Middle frontal gyrus (tissue), 1 donor: Measurements from ENCODE around the gene CDK5R1.

Experiments
- DNase-seq: peaks from one replicate; pipeline ENCODE4 v3.0.0-alpha.2; 2015; ENCODE audit warnings: low spot score; ENCODE audit errors: extremely low spot score

CDK5R1 gene

GRCh38 chr17:32492264-32492589 lies 5.4 kb downstream of the CDK5R1 start:
- no peak for DNase-seq

- DNase-seq, result no peak
Measured at GRCh38 chr17:32492648-32493289, 6.0 kb downstream of the CDK5R1 start.

- DNase-seq, result no peak
Measured at GRCh38 chr17:32493571-32493970, 6.8 kb downstream of the CDK5R1 start.

- no peak for DNase-seq
Measured at GRCh38 chr17:32493976-32494513, 7.3 kb downstream of the CDK5R1 start.

- DNase-seq, result no peak
Measured at GRCh38 chr17:32494621-32495358, 8.0 kb downstream of the CDK5R1 start.

GRCh38 chr17:32495359-32496231 lies 8.8 kb downstream of the CDK5R1 start:
- no peak for DNase-seq

- DNase-seq, result no peak
Measured at GRCh38 chr17:32496395-32497073, 9.7 kb downstream of the CDK5R1 start.

- no peak for DNase-seq
Measured at GRCh38 chr17:32497431-32498205, 10.8 kb downstream of the CDK5R1 start.

- no peak for DNase-seq
Measured at GRCh38 chr17:32498391-32498790, 11.6 kb downstream of the CDK5R1 start.

GRCh38 chr17:32502013-32502412 lies 15.2 kb downstream of the CDK5R1 start:
- no peak for DNase-seq

GRCh38 chr17:32502710-32503109 lies 15.9 kb downstream of the CDK5R1 start:
- DNase-seq, result no peak

- no peak for DNase-seq
Measured at GRCh38 chr17:32503251-32504165, 16.7 kb downstream of the CDK5R1 start.

- no peak for DNase-seq
Measured at GRCh38 chr17:32504166-32504990, 17.6 kb downstream of the CDK5R1 start.

- no peak for DNase-seq
Measured at GRCh38 chr17:32508926-32509325, 22.1 kb downstream of the CDK5R1 start.

- no peak for DNase-seq
Measured at GRCh38 chr17:32510466-32510865, 23.7 kb downstream of the CDK5R1 start.

- DNase-seq, result no peak
Measured at GRCh38 chr17:32512328-32512727, 25.5 kb downstream of the CDK5R1 start.

- DNase-seq, result no peak
Measured at GRCh38 chr17:32513579-32513978, 26.8 kb downstream of the CDK5R1 start.

- no peak for DNase-seq
Measured at GRCh38 chr17:32514606-32515005, 27.8 kb downstream of the CDK5R1 start.
